H9 (cell line): ENCODE measurements around the gene FMOD. TPM values are rescaled to one million over a fixed set of nuclear protein-coding genes. Genes with fewer than 3 reads are reported as not detected.

Source experiments
- DNase-seq: peaks from one replicate; pipeline ENCODE4 v3.0.0-alpha.2; 2017
- H2AFZ ChIP-seq: one replicate; pipeline ENCODE4 v1.6.1; 2013; ENCODE audit warnings: mild to moderate bottlenecking, low read length, control low read depth, moderate library complexity
- H2AK5ac ChIP-seq: 2 replicates; pipeline ENCODE4 v1.6.1; 2013; ENCODE audit warnings: low read length, control low read depth, mixed read lengths; ENCODE audit not compliant: insufficient read length
- H2BK120ac ChIP-seq: one replicate; pipeline ENCODE4 v1.6.1; 2013; ENCODE audit warnings: low read depth, mild to moderate bottlenecking, low read length, control low read depth, inconsistent platforms; ENCODE audit not compliant: poor library complexity, severe bottlenecking
- H2BK12ac ChIP-seq: 2 replicates; pipeline ENCODE4 v1.6.1; 2013; ENCODE audit warnings: low read length, control low read depth, mixed read lengths, low read depth; ENCODE audit not compliant: insufficient read length
- H2BK15ac ChIP-seq: 2 replicates; pipeline ENCODE4 v1.6.1; 2013; ENCODE audit warnings: low read depth, low read length, control low read depth
- H2BK20ac ChIP-seq: one replicate; pipeline ENCODE4 v1.6.1; 2013; ENCODE audit warnings: low read depth, mild to moderate bottlenecking, low read length, control low read depth, inconsistent platforms; ENCODE audit not compliant: poor library complexity, severe bottlenecking
- H2BK5ac ChIP-seq: 2 replicates; pipeline ENCODE4 v1.6.1; 2013; ENCODE audit warnings: low read length, control low read depth, mixed read lengths; ENCODE audit not compliant: insufficient read length
- H3K14ac ChIP-seq: 2 replicates; pipeline ENCODE4 v1.6.1; 2013; ENCODE audit warnings: low read length, control low read depth; ENCODE audit not compliant: insufficient read depth
- H3K18ac ChIP-seq: 2 replicates; pipeline ENCODE4 v1.6.1; 2013; ENCODE audit warnings: low read depth, mild to moderate bottlenecking, mixed read lengths, low read length, control low read depth; ENCODE audit not compliant: insufficient read length
- H3K23ac ChIP-seq: 2 replicates; pipeline ENCODE4 v1.6.1; 2013; ENCODE audit warnings: low read length, control low read depth, mixed read lengths, low read depth; ENCODE audit not compliant: insufficient read length
- H3K23me2 ChIP-seq: 2 replicates; pipeline ENCODE4 v1.6.1; 2013; ENCODE audit warnings: low read depth, mild to moderate bottlenecking, mixed read lengths, low read length, control low read depth; ENCODE audit not compliant: insufficient read length, poor library complexity, severe bottlenecking
- H3K27ac ChIP-seq: 2 replicates; pipeline ENCODE4 v1.5.1; 2013; ENCODE audit warnings: low read length, control low read depth, mixed read lengths, low read depth; ENCODE audit not compliant: insufficient read length
- H3K27me3 ChIP-seq: 2 replicates; pipeline ENCODE4 v1.6.1; 2013; ENCODE audit warnings: low read length, control low read depth, inconsistent platforms; ENCODE audit not compliant: insufficient read depth
- H3K4ac ChIP-seq: 2 replicates; pipeline ENCODE4 v1.6.1; 2013; ENCODE audit warnings: low read depth, mild to moderate bottlenecking, control low read depth, inconsistent platforms, low read length, moderate library complexity
- H3K4me1 ChIP-seq: 2 replicates; pipeline ENCODE4 v1.6.1; 2013; ENCODE audit warnings: low read length, control low read depth, inconsistent platforms; ENCODE audit not compliant: insufficient read depth
- H3K4me2 ChIP-seq: 2 replicates; pipeline ENCODE4 v1.6.1; 2013; ENCODE audit warnings: low read length, control low read depth, mixed read lengths; ENCODE audit not compliant: insufficient read length, insufficient read depth
- H3K56ac ChIP-seq: 2 replicates; pipeline ENCODE4 v1.6.1; 2013; ENCODE audit warnings: low read depth, mild to moderate bottlenecking, mixed read lengths, low read length, control low read depth; ENCODE audit not compliant: insufficient read length
- H3K79me1 ChIP-seq: 2 replicates; pipeline ENCODE4 v1.6.1; 2013; ENCODE audit warnings: low read depth, mild to moderate bottlenecking, moderate library complexity, low read length, control low read depth, inconsistent platforms; ENCODE audit not compliant: insufficient read depth, poor library complexity, severe bottlenecking
- H3K79me2 ChIP-seq: 2 replicates; pipeline ENCODE4 v1.6.1; 2013; ENCODE audit warnings: low read length, control low read depth, inconsistent platforms; ENCODE audit not compliant: insufficient read depth
- H3K9ac ChIP-seq: 2 replicates; pipeline ENCODE4 v1.6.1; 2013; ENCODE audit warnings: low read length, control low read depth, mixed read lengths; ENCODE audit not compliant: insufficient read length; ENCODE audit errors: extremely low read depth
- H3K9me3 ChIP-seq: one replicate; pipeline ENCODE4 v1.6.1; 2013; ENCODE audit warnings: low read depth, low read length, inconsistent platforms; ENCODE audit not compliant: control insufficient read depth
- H3T11ph ChIP-seq: one replicate; pipeline ENCODE4 v1.6.1; 2013; ENCODE audit warnings: mild to moderate bottlenecking, low read length, control low read depth, inconsistent platforms
- H4K20me1 ChIP-seq: one replicate; pipeline ENCODE4 v1.6.1; 2013; ENCODE audit not compliant: control insufficient read depth, insufficient read length, insufficient read depth
- H4K5ac ChIP-seq: 2 replicates; pipeline ENCODE4 v1.6.1; 2013; ENCODE audit warnings: low read depth, mild to moderate bottlenecking, mixed read lengths, low read length, control low read depth; ENCODE audit not compliant: insufficient read length
- H4K8ac ChIP-seq: replicated peaks from 2 replicates; pipeline ENCODE4 v1.6.1; 2013; ENCODE audit warnings: low read length, control low read depth, mixed read lengths, low read depth; ENCODE audit not compliant: insufficient read length
- H4K91ac ChIP-seq: 2 replicates; pipeline ENCODE4 v1.6.1; 2013; ENCODE audit warnings: low read depth, mild to moderate bottlenecking, moderate library complexity, mixed read lengths, low read length, control low read depth; ENCODE audit not compliant: insufficient read length
- H3K27ac Mint-ChIP-seq, 3 experiments: 2 replicates in 2 of 3; 3 replicates in 1 of 3; pipeline ENCODE4 v1.8.0; 2020 to 2021; ENCODE audit warnings: mixed read lengths in 3 of 3, mild to moderate bottlenecking in 1 of 3, moderate library complexity in 1 of 3
- H3K27me3 Mint-ChIP-seq: 2 replicates; pipeline ENCODE4 v1.8.0; 2021; ENCODE audit warnings: low read depth, mild to moderate bottlenecking, moderate library complexity, mixed read lengths
- H3K36me3 Mint-ChIP-seq, 3 experiments: 2 replicates in 2 of 3; 3 replicates in 1 of 3; pipeline ENCODE4 v1.8.0; 2020 to 2021; ENCODE audit warnings: low read depth in 3 of 3, mixed read lengths in 3 of 3; ENCODE audit not compliant: insufficient read depth in 1 of 3
- H3K4me1 Mint-ChIP-seq, 2 experiments: 2 replicates each; pipeline ENCODE4 v1.8.0; 2020; ENCODE audit warnings: mixed read lengths in 2 of 2
- H3K4me3 Mint-ChIP-seq, 2 experiments: 2 replicates in 1 of 2; 3 replicates in 1 of 2; pipeline ENCODE4 v1.8.0; 2020 to 2021; ENCODE audit warnings: mild to moderate bottlenecking in 2 of 2, mixed read lengths in 2 of 2, moderate library complexity in 1 of 2
- H3K9me3 Mint-ChIP-seq, 2 experiments: 2 replicates in 1 of 2; 3 replicates in 1 of 2; pipeline ENCODE4 v1.8.0; 2020; ENCODE audit warnings: mild to moderate bottlenecking in 2 of 2, mixed read lengths in 2 of 2, moderate library complexity in 1 of 2
- WGBS: extraction: QIAGEN DNeasy Blood & Tissue Kit; methylation state at CpG from one replicate; pipeline ENCODE4 v1.1.7; 2013; ENCODE audit warnings: missing lambda C conversion rate, low lambda C conversion rate, mixed read lengths; ENCODE audit not compliant: insufficient read length; ENCODE audit errors: extremely low coverage; 5-methylcytosine and 5-hydroxymethylcytosine counted together
- total RNA-seq: library from RNA; stranded (reverse); gene quantifications from 2 replicates; pipeline ENCODE4 v1.2.1, GENCODE V29; 2021
- TF ChIP-seq, protein P1 (sequence below): fragments of 200-600 bp; sonication (generic); conservative IDR thresholded peaks from 3 replicates; pipeline ENCODE4 v1.8.0; 2021; ENCODE audit warnings: antibody characterized with exemption, mild to moderate bottlenecking

Gene FMOD
- total RNA-seq, 1 experiment from 2014 or later = not detected

GRCh38 chr1:203380420-203381150, 29.7 kb upstream of the FMOD start:
- no peaks in the 10 kb centered on the region for H3K4me1 ChIP-seq
- H3K4me2 ChIP-seq = no peak overlapping the region
- no peaks in the 10 kb centered on the region for H4K20me1 ChIP-seq
- H2AK5ac ChIP-seq = no peak overlapping the region
- no peak overlapping the region for H4K8ac ChIP-seq
- H3K79me2 ChIP-seq = no peaks in the 10 kb centered on the region
- peaks cover 2 to 8% of the 10 kb centered on the region in 2 experiments; a peak in 3 of 4 replicates for H3K4me1 Mint-ChIP-seq
- H2BK20ac ChIP-seq = no peak overlapping the region
- H2BK5ac ChIP-seq = no peak overlapping the region
- H3K18ac ChIP-seq = no peak overlapping the region
- H3K14ac ChIP-seq = no peak overlapping the region
- DNase-seq = no peak
- no peak overlapping the region for H3K27ac Mint-ChIP-seq
- no peak overlapping the region for H2BK15ac ChIP-seq
- H3K27me3 ChIP-seq = no peaks in the 10 kb centered on the region
- no peak overlapping the region for H2BK120ac ChIP-seq
- no peak overlapping the region for H4K5ac ChIP-seq
- no peaks in the 10 kb centered on the region for H3K9me3 Mint-ChIP-seq
- no peaks in the 10 kb centered on the region for H3K23me2 ChIP-seq
- no peaks in the 10 kb centered on the region for H3K9me3 ChIP-seq
- no peak overlapping the region for H3K23ac ChIP-seq
- no peaks in the 10 kb centered on the region for H3K36me3 Mint-ChIP-seq
- H4K91ac ChIP-seq = no peak overlapping the region
- no peak overlapping the region for H3K4me3 Mint-ChIP-seq
- H2AFZ ChIP-seq = no peak overlapping the region
- H3K27ac ChIP-seq = no peak overlapping the region
- no peak overlapping the region for H3K9ac ChIP-seq
- H2BK12ac ChIP-seq = no peak overlapping the region
- TF ChIP-seq, protein P1, sequence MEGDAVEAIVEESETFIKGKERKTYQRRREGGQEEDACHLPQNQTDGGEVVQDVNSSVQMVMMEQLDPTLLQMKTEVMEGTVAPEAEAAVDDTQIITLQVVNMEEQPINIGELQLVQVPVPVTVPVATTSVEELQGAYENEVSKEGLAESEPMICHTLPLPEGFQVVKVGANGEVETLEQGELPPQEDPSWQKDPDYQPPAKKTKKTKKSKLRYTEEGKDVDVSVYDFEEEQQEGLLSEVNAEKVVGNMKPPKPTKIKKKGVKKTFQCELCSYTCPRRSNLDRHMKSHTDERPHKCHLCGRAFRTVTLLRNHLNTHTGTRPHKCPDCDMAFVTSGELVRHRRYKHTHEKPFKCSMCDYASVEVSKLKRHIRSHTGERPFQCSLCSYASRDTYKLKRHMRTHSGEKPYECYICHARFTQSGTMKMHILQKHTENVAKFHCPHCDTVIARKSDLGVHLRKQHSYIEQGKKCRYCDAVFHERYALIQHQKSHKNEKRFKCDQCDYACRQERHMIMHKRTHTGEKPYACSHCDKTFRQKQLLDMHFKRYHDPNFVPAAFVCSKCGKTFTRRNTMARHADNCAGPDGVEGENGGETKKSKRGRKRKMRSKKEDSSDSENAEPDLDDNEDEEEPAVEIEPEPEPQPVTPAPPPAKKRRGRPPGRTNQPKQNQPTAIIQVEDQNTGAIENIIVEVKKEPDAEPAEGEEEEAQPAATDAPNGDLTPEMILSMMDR = no peak
- H3K56ac ChIP-seq = no peak overlapping the region
- no peak overlapping the region for H3K4ac ChIP-seq
- no peak overlapping the region for H3T11ph ChIP-seq
- no peaks in the 10 kb centered on the region for H3K79me1 ChIP-seq
- no CpG with 5 or more reads among the region's 4 CpGs for WGBS
- H3K27me3 Mint-ChIP-seq = peaks cover 19% of the 10 kb centered on the region
